ENCODE measurements around the gene TRABD2B.

Gene TRABD2B

DNA sequence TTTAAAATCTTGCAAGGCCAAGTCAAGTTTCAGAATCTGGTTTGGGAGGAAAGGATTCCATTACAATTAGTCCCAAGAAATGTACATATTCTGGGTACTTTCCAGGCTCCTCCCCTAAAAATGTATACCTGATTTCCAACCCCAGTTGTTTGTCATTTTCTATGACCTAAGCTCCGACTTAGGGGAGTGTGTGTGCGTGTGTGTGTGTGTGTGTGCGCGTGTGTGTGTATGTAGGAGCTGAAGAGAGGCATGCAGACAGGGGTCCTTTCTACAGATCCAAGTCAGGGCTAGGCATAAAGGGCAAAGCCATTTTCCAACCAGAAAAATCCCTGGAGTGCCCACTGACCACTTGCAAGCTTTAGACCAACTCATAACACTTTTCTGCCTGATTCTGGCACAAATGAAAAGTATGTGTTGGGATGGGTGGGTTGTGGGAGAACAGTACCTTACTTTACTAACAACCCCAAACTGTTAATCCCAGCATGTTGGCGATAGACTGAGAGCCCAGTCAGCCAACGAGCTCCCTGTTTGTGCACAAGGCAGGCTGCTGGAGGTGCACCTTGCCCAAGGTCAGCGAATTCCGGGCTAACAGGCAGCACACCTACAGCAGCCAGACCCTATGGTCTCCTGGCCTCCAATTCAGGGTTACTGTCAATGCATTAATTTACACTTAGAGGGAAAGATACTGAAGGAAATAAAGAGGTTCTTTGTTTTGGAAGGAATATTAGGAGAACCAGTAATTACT lies 1.7 kb downstream of the TRABD2B start:
- in situ Hi-C loops (cut with HindIII; ENCODE audit: low pct_unique_long_range_greater_than_20kb, low sequenced_read_pairs) = no loop called here
- TF ChIP-seq JUND (IDR thresholded peaks at IDR 0.05; ENCODE audit: low read depth) = no peak
- no peak for DNase-seq (ENCODE audit: low read depth in 1 of 2, low spot score in 1 of 2)

GRCh38 chr1:47993881-47994625 lies 3.1 kb downstream of the TRABD2B start:
- no peak for TF ChIP-seq JUND (IDR thresholded peaks at IDR 0.05; ENCODE audit: low read depth)
- in situ Hi-C loops (cut with HindIII; ENCODE audit: low pct_unique_long_range_greater_than_20kb, low sequenced_read_pairs) = no loop called here
- no peak for DNase-seq (ENCODE audit: low read depth in 1 of 2, low spot score in 1 of 2)

GRCh38 chr1:47993416-47993740 lies 3.8 kb downstream of the TRABD2B start:
- no peak for DNase-seq (ENCODE audit: low read depth in 1 of 2, low spot score in 1 of 2)
- TF ChIP-seq JUND (IDR thresholded peaks at IDR 0.05; ENCODE audit: low read depth) = no peak
- in situ Hi-C loops (cut with HindIII; ENCODE audit: low pct_unique_long_range_greater_than_20kb, low sequenced_read_pairs) = no loop called here

DNA sequence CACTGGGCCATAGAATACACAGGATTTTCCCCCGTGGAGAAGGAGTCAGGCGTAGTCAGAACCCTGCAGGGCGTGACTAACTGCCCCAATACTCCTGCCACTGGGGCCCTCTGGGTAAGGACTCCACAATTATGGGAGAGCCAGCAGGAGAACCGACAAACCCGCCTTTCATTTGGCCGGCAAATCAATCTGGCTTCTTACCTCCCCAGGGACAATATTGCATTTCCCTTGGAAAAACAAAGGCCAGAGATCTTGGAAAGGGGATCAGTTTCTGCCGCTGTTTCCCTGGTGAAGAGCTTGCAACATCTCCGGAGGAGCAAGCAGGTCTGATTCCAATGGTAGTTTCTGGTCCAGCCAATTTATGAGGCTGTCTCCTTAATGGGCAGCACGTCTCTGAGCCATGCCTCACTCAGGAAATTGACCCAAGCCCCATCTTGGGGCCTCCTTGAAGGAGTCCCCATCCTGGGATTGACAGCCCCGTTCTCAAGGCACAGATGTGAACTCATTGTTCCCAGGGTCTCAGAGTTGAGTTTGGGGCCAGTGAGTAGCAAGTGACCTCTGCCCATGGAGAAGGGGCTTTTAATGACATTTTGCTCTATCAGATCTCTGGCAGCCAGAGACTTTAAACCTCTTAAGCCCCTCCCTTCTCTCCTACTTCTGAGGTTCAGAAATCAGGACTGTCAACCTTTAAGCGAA lies 4.3 kb downstream of the TRABD2B start:
- in situ Hi-C loops (cut with HindIII; ENCODE audit: low pct_unique_long_range_greater_than_20kb, low sequenced_read_pairs) = no loop called here
- TF ChIP-seq JUND (IDR thresholded peaks at IDR 0.05; ENCODE audit: low read depth) = no peak
- no peak for DNase-seq (ENCODE audit: low read depth in 1 of 2, low spot score in 1 of 2)

DNA sequence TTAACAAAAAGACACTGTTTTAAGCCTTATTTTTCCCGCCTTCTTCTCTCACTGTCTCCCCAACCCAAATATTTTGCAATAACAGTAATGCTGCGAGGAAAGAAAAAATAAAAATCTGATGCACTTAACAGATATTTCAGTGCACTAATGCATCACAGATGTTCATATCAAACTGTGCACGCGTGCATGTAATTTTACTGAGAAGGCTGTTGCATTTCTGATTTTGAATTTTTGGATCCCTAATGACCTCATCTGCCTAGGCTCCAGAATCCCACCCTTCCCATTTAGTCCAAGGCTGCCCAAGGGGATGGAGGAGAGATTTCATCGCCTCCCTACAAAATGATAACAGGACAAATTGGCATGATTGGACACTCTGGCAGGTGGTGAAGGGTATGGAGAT lies 5.5 kb downstream of the TRABD2B start:
- no peak for DNase-seq (ENCODE audit: low read depth in 1 of 2, low spot score in 1 of 2)
- TF ChIP-seq JUND (IDR thresholded peaks at IDR 0.05; ENCODE audit: low read depth) = no peak
- in situ Hi-C loops (cut with HindIII; ENCODE audit: low pct_unique_long_range_greater_than_20kb, low sequenced_read_pairs) = no loop called here

GRCh38 chr1:47991187-47991586 lies 6.0 kb downstream of the TRABD2B start:
- in situ Hi-C loops (cut with HindIII; ENCODE audit: low pct_unique_long_range_greater_than_20kb, low sequenced_read_pairs) = no loop called here
- TF ChIP-seq JUND (IDR thresholded peaks at IDR 0.05; ENCODE audit: low read depth) = no peak
- DNase-seq (ENCODE audit: low read depth in 1 of 2, low spot score in 1 of 2) = peak in 1 of 2 experiments; percentile 49

DNA sequence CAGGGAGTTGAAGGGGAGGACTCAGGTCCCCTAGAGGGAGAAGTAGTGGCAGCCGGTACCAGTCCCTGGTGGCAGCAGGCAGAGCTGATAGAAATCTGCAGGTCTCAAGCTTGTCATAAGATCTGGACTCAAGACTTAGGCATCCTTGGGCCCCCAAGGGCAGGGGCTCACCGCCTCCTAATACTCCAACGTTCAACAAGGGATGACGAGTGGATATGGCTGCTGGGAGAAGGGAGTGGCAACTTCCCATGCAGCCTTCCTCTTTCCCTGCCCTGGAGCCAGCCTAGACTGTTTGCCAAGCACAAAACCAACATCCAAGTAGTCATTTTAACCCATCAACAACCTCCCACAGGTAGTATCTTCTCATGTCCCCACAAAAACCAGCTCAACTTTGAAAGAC lies 6.9 kb downstream of the TRABD2B start:
- TF ChIP-seq JUND (IDR thresholded peaks at IDR 0.05; ENCODE audit: low read depth) = no peak
- in situ Hi-C loops (cut with HindIII; ENCODE audit: low pct_unique_long_range_greater_than_20kb, low sequenced_read_pairs) = no loop called here
- DNase-seq (ENCODE audit: low read depth in 1 of 2, low spot score in 1 of 2) = peak in 1 of 2 experiments; percentile 13

GRCh38 chr1:47987601-47988000 lies 9.6 kb downstream of the TRABD2B start:
- no peak for TF ChIP-seq JUND (IDR thresholded peaks at IDR 0.05; ENCODE audit: low read depth)
- no peak for DNase-seq (ENCODE audit: low read depth in 1 of 2, low spot score in 1 of 2)
- in situ Hi-C loops (cut with HindIII; ENCODE audit: low pct_unique_long_range_greater_than_20kb, low sequenced_read_pairs) = no loop called here

GRCh38 chr1:47986761-47987200 lies 10.4 kb downstream of the TRABD2B start:
- DNase-seq (ENCODE audit: low read depth in 1 of 2, low spot score in 1 of 2) = no peak
- no peak for TF ChIP-seq JUND (IDR thresholded peaks at IDR 0.05; ENCODE audit: low read depth)
- in situ Hi-C loops (cut with HindIII; ENCODE audit: low pct_unique_long_range_greater_than_20kb, low sequenced_read_pairs) = no loop called here

GRCh38 chr1:47985018-47985417 lies 12.2 kb downstream of the TRABD2B start:
- in situ Hi-C loops (cut with HindIII; ENCODE audit: low pct_unique_long_range_greater_than_20kb, low sequenced_read_pairs) = no loop called here
- no peak for DNase-seq (ENCODE audit: low read depth in 1 of 2, low spot score in 1 of 2)
- no peak for TF ChIP-seq JUND (IDR thresholded peaks at IDR 0.05; ENCODE audit: low read depth)

GRCh38 chr1:47984175-47984789 lies 12.9 kb downstream of the TRABD2B start:
- in situ Hi-C loops (cut with HindIII; ENCODE audit: low pct_unique_long_range_greater_than_20kb, low sequenced_read_pairs) = no loop called here
- DNase-seq (ENCODE audit: low read depth in 1 of 2, low spot score in 1 of 2) = no peak
- TF ChIP-seq JUND (IDR thresholded peaks at IDR 0.05; ENCODE audit: low read depth) = no peak

DNA sequence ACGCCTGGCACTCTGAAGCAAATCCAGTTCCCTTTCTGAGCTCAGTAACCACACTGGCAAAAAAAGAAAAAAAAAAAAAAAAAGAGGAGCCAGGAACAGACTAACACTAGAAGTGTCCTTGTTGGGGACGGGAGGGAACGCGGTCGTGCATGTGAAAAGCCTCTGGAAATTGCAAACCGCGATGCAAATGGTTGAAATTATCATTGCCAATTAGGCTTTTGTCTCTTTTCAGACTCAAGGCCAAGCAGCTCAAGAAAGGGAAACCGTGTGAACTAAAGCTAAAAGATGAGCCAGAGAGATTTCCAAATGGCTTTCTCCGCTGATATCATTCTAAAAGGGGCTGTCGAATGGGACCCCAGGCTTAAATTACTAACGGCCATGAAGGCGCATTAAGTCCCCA lies 13.5 kb downstream of the TRABD2B start:
- DNase-seq (ENCODE audit: low read depth in 1 of 2, low spot score in 1 of 2) = no peak
- no peak for TF ChIP-seq JUND (IDR thresholded peaks at IDR 0.05; ENCODE audit: low read depth)
- in situ Hi-C loops (cut with HindIII; ENCODE audit: low pct_unique_long_range_greater_than_20kb, low sequenced_read_pairs) = no loop called here
